ES-I3 (cell line): ENCODE data around the gene HOATZ.

ENCODE experiments used
- H3K36me3 ChIP-seq: 2 replicates; pipeline ENCODE4 v1.6.1; 2013; ENCODE audit warnings: mild to moderate bottlenecking, low read length, control low read depth, moderate library complexity; ENCODE audit not compliant: insufficient read depth
- H3K4me1 ChIP-seq: 2 replicates; pipeline ENCODE4 v1.6.1; 2013; ENCODE audit warnings: mild to moderate bottlenecking, control low read depth, low read length; ENCODE audit not compliant: insufficient read depth
- H3K9ac ChIP-seq: 2 replicates; pipeline ENCODE4 v1.6.1; 2013; ENCODE audit warnings: low read depth, mild to moderate bottlenecking, low read length, moderate library complexity
- H3K9me3 ChIP-seq: 2 replicates; pipeline ENCODE4 v1.6.1; 2013; ENCODE audit warnings: mild to moderate bottlenecking, low read length, moderate library complexity; ENCODE audit not compliant: control insufficient read depth, insufficient read depth

HOATZ gene

GRCh38 chr11:111549196-111549868, 34.8 kb downstream of the HOATZ start:
- Histone ChIP-seq H3K9me3 (no peaks in the 10 kb centered on the region), H3K4me1 (peaks cover 11% of the 10 kb centered on the region), H3K36me3 (no peaks in the 10 kb centered on the region), H3K9ac (no peak overlapping the region)

DNA sequence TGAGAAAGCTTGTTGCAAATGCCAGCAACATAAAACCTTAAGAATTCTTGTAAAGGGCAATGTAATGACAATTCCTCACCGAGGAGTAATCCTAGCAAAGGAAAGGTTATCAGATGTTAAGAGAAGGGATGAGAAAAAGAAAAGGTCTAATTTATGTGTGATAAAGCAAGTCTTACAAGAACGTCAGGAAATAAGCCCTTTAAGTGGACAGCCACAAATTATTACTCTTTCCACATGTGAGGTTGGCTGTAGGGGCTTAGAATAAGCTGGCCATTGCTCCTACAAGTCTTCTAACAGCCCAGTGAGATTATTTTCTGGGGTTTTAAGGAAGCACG, 35.3 kb downstream of the HOATZ start:
- H3K36me3 ChIP-seq: no peaks in the 10 kb centered on the region
- no peak overlapping the region for H3K9ac ChIP-seq
- peaks cover 11% of the 10 kb centered on the region for H3K4me1 ChIP-seq
- no peaks in the 10 kb centered on the region for H3K9me3 ChIP-seq

- no peaks in the 10 kb centered on the region for H3K9me3 ChIP-seq
- no peaks in the 10 kb centered on the region for H3K36me3 ChIP-seq
- H3K4me1 ChIP-seq: peaks cover 11% of the 10 kb centered on the region
- H3K9ac ChIP-seq: no peak overlapping the region
Measured at GRCh38 chr11:111550258-111550657, 35.7 kb downstream of the HOATZ start.

- Histone ChIP-seq H3K36me3 (no peaks in the 10 kb centered on the region), H3K9me3 (peaks cover 5% of the 10 kb centered on the region; the same call in 1 of the 2 replicates), H3K4me1 (peaks cover 8% of the 10 kb centered on the region; the same call in 1 of the 2 replicates), H3K9ac (no peak overlapping the region)
Measured at GRCh38 chr11:111554532-111554931, 40.0 kb downstream of the HOATZ start.

DNA sequence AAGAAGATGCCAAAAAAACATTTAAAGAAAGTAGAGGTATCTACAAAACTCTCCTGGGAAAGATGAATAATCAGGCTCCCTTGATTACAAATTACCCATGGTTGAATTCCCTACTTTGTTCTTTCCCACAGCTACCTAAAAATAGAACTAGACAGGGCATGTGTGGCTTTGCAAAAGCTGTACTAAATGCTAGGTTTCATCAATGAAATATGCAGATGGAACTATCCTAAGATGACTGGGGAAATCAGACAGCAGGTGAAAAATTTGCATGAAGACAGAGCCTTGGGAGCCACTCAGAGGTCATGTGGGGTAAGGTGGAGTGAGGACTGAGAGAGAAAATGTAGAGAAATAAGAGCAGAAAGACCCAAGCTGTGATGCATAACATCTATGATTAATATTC, 40.7 kb downstream of the HOATZ start:
- Histone ChIP-seq H3K36me3 (no peaks in the 10 kb centered on the region), H3K9ac (no peak overlapping the region), H3K9me3 (peaks cover 5% of the 10 kb centered on the region; the same call in 1 of the 2 replicates), H3K4me1 (peaks cover under 1% of the 10 kb centered on the region; the same call in 1 of the 2 replicates)

GRCh38 chr11:111557425-111558111, 43.0 kb downstream of the HOATZ start:
- H3K36me3 ChIP-seq: no peaks in the 10 kb centered on the region
- H3K9ac ChIP-seq: no peak overlapping the region
- H3K9me3 ChIP-seq: peaks cover 5% of the 10 kb centered on the region; the same call in 1 of the 2 replicates
- H3K4me1 ChIP-seq: peaks cover 13% of the 10 kb centered on the region

DNA sequence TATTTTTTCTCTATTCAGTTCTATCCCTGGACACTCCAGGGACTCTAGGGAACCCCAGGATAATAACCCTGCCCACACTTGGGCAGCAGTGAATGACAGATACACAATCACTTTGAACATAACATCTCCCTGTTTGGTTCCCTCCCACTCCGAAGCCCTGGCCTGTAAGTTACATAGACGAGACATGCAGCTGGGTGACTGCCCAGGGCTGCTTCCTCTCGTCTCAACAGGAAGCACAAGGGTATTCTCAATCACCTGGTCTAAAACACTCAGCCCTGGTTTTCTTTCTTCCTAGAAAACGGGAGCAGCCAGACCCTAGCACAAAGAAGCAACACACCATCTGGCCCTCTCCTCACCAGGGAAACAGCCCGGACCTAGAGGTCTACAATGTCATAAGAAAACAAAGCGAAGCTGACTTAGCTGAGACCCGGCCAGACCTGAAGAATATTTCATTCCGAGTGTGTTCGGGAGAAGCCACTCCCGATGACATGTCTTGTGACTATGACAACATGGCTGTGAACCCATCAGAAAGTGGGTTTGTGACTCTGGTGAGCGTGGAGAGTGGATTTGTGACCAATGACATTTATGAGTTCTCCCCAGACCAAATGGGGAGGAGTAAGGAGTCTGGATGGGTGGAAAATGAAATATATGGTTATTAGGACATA, 45.4 kb downstream of the HOATZ start:
- no peaks in the 10 kb centered on the region for H3K36me3 ChIP-seq
- H3K4me1 ChIP-seq: peaks cover 28% of the 10 kb centered on the region
- no peak overlapping the region for H3K9ac ChIP-seq

GRCh38 chr11:111560800-111561199, 46.2 kb downstream of the HOATZ start:
- Histone ChIP-seq H3K9me3 (peaks cover 4% of the 10 kb centered on the region; the same call in 1 of the 2 replicates), H3K9ac (no peak overlapping the region), H3K36me3 (no peaks in the 10 kb centered on the region), H3K4me1 (peaks cover 28% of the 10 kb centered on the region)

More for the DNA sequence above, 45.4 kb downstream of the HOATZ start:
- peaks cover 5% of the 10 kb centered on the region; the same call in 1 of the 2 replicates for H3K9me3 ChIP-seq

DNA sequence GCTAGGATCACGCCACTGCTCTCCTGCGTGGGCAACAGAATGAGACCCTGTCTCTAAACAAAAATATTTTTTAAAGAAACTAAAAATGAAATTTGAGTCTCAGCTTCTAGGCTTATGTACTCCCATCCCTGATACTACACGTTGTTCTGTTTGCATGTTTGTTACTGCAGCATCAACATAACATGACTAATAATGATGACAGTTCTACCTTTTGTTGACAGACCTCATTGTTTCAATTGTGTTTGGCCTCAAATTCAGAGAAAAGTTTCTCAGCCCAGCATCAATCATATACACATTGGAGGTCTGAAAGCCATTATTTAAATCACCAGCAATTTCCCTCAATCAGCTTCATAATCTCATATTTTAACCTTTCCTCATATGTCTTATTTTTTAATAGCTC, 46.7 kb downstream of the HOATZ start:
- Histone ChIP-seq H3K9me3 (no peaks in the 10 kb centered on the region), H3K9ac (no peak overlapping the region), H3K4me1 (peaks cover 28% of the 10 kb centered on the region), H3K36me3 (no peaks in the 10 kb centered on the region)

DNA sequence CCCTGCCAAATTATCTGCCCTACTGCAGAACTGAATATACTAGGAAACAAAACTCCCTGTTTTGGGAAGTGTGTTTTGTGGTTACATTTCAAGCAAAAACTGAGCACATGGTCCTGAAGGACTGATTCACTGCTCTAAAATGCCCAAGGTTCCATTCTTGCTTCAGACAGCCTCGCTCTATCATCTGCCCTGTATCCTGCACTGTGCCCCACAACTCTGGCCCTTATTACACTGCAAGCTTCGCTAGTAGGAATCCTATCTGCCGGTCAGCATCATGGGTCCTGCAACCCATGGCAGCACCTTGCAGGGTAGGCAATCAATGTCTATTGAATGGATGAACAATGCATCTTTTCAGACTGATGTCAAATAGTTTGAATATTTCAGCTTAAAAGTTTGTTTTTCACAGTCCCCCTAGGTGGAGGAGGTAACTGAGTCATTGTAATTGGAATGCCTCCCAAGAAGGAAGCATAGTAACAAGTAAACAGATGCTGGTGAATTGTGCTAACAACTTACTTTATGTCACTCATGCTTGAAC, 47.3 kb downstream of the HOATZ start:
- Histone ChIP-seq H3K9ac (no peak overlapping the region), H3K9me3 (no peaks in the 10 kb centered on the region), H3K4me1 (peaks cover 28% of the 10 kb centered on the region), H3K36me3 (no peaks in the 10 kb centered on the region)

DNA sequence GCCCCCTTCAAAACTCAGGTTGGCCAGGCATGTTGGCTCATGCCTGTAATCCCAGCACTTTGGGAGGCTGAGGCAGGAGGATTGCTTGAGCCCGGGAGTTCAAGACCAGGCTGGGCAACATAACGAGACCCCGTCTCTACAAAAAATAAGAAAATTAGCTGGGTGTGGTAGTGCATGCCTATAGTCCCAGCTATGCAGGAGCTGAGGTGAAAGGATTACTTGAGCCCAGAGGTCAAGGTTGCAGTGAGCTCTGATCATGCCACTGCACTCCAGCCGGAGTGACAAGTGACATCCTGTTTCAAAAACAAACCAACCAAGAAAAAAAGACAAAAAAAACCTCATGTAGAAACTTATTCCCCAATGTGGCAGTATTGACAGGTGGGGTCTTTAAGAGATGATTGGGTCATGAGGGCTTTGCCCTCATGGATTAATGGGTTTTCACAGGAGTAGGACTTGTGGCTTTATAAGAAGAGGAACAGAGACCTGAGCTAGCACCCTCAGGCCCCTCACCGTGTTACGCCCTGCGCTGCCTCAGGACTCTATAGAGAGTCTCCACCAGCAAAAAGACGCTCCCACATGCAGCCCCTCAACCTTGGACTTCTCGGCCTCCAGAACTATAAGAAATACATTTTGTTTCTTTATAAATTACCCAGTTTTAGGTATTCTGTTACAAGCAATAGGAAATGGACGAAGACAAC, 48.3 kb downstream of the HOATZ start:
- Histone ChIP-seq H3K4me1 (peaks cover 28% of the 10 kb centered on the region), H3K36me3 (no peaks in the 10 kb centered on the region), H3K9me3 (no peaks in the 10 kb centered on the region), H3K9ac (no peak overlapping the region)

DNA sequence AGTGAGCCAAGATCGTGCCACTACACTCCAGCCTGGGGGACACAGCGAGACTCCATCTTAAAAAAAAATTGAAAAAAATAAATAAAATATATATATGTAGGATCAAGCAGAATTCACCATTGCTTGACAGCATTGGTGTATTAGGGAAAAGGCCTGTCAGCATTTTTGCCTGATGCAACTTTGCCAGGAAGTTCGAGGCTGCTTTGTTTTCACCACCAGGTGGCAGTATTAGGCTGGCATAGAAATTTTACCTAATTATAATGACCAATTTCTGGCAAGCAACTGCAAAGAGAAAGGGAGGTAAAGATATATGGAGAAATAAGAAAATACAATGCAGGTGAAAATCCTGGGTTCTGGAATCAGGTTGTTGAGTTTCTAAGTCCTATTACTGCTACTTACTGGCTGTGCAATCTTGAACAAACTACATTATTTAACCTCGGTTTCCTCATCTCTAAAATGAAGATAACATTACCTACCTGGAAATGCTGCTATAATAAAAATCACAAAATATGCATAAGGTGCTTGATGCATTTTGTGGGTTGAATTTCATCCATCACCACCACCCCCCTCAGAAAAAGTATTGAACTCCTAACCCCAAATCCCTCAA, 50.6 kb downstream of the HOATZ start:
- Histone ChIP-seq H3K9me3 (no peaks in the 10 kb centered on the region), H3K4me1 (peaks cover 28% of the 10 kb centered on the region), H3K9ac (no peak overlapping the region), H3K36me3 (no peaks in the 10 kb centered on the region)

GRCh38 chr11:111566324-111566723, 51.7 kb downstream of the HOATZ start:
- Histone ChIP-seq H3K4me1 (peaks cover 28% of the 10 kb centered on the region), H3K9ac (no peak overlapping the region), H3K36me3 (no peaks in the 10 kb centered on the region), H3K9me3 (no peaks in the 10 kb centered on the region)

DNA sequence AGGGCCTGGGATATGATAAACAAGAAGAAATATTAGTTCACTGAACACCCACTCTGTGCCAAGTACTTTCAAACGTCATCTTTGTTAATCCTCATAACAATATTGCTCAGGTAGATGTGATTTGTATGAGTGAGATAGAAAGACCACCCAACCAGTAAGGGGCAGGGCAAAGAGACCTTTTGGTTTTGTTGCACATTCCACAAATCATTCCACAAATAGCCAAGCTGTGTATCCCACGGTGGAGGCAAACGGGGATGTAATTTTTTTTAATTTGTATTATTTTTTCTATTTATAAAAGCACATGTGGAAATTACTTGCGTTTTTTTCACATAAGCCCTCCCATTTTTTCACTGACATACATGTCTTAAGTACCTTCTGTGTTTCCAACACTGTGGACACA, 54.9 kb downstream of the HOATZ start:
- H3K9me3 ChIP-seq: no peaks in the 10 kb centered on the region
- no peaks in the 10 kb centered on the region; the same call in 1 of the 2 replicates for H3K4me1 ChIP-seq
- no peaks in the 10 kb centered on the region for H3K36me3 ChIP-seq
- H3K9ac ChIP-seq: no peak overlapping the region
